Vagina (tissue), 2 donors: Measurements from ENCODE around the gene PSD.

ENCODE experiments used
- CTCF ChIP-seq, 3 experiments: fragments of 450-650 bp in 2 of 3; fragments of 200-600 bp in 1 of 3; sonication (generic) in 1 of 3; IDR thresholded peaks; one replicate each; pipeline ENCODE4 v1.5.1; 2017 to 2019; ENCODE audit warnings: antibody characterized with exemption in 3 of 3, mild to moderate bottlenecking in 2 of 3, moderate library complexity in 2 of 3
- POLR2AphosphoS5 ChIP-seq, 2 donors: sonication (generic); formaldehyde crosslinking; IDR thresholded peaks; one replicate each; pipeline ENCODE4 v1.9.0; 2017; ENCODE audit warnings: antibody characterized with exemption in 2 of 2, mild to moderate bottlenecking in 2 of 2, low read depth in 1 of 2; ENCODE audit not compliant: insufficient read depth in 1 of 2

GRCh38 chr10:102436312-102436711, 17.7 kb upstream of the PSD start:
- TF ChIP-seq CTCF (IDR thresholded peaks at IDR 0.05), result no peak
- TF ChIP-seq POLR2AphosphoS5 (IDR thresholded peaks at IDR 0.05; ENCODE audit: insufficient read depth in 1 of 2, low read depth in 1 of 2), result no peak
